Measurements from ENCODE around the gene LRRC23.

DNA sequence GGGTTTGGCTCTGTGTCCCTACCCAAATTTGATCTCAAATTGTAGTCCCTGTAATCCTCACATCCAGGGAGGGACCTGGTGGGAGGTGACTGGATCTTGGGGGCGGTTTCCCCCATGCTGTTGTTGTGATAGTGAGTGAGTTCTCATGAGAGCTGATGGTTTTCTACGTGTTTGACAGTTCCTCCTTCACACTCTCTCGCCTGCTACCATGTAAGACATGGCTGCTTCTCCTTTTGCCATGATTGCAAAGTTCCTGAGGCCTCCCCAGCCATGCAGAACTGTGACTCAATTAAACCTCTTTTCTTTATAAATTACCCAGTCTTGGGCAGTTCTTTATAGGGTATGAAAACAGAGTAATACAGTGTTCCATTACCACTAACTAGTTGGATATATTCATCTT, 10.3 kb upstream of the LRRC23 start:
- TF ChIP-seq, protein P1, sequence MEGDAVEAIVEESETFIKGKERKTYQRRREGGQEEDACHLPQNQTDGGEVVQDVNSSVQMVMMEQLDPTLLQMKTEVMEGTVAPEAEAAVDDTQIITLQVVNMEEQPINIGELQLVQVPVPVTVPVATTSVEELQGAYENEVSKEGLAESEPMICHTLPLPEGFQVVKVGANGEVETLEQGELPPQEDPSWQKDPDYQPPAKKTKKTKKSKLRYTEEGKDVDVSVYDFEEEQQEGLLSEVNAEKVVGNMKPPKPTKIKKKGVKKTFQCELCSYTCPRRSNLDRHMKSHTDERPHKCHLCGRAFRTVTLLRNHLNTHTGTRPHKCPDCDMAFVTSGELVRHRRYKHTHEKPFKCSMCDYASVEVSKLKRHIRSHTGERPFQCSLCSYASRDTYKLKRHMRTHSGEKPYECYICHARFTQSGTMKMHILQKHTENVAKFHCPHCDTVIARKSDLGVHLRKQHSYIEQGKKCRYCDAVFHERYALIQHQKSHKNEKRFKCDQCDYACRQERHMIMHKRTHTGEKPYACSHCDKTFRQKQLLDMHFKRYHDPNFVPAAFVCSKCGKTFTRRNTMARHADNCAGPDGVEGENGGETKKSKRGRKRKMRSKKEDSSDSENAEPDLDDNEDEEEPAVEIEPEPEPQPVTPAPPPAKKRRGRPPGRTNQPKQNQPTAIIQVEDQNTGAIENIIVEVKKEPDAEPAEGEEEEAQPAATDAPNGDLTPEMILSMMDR (conservative IDR thresholded peaks at IDR 0.05 in 1 of 2, IDR thresholded peaks at IDR 0.05 in 1 of 2; ENCODE audit: extremely low read depth in 1 of 2, insufficient read depth in 1 of 2, low read depth in 1 of 2, low read length in 2 of 2) = no peak
- no peak for TF ChIP-seq EZH2 (IDR thresholded peaks at IDR 0.05; ENCODE audit: borderline replicate concordance, low read length)
